Measurements from ENCODE around the gene SMIM20.

DNA sequence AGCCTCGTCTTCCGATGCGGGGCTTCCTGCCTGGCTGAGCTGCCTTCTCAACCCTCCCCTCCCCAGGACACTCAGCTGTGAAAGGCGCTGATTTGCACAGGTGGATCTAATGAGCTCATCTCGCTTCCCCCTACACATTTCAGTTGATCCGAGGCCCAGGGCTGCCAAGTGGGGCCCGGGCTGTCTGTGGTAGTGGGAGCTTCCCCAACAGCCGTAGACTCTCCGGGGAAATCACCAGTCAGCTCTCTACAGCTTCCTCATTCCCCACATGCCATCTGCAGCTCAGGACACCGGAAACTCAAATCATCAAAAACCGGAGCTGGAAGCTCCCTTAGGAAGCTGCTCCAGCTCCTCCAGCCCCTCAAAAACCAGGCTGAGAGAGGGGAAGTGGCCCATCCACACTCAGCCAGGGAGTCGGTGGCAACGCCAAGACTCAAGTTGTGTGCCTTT is 56.2 kb downstream of the SMIM20 start:
- TF ChIP-seq, protein P1, sequence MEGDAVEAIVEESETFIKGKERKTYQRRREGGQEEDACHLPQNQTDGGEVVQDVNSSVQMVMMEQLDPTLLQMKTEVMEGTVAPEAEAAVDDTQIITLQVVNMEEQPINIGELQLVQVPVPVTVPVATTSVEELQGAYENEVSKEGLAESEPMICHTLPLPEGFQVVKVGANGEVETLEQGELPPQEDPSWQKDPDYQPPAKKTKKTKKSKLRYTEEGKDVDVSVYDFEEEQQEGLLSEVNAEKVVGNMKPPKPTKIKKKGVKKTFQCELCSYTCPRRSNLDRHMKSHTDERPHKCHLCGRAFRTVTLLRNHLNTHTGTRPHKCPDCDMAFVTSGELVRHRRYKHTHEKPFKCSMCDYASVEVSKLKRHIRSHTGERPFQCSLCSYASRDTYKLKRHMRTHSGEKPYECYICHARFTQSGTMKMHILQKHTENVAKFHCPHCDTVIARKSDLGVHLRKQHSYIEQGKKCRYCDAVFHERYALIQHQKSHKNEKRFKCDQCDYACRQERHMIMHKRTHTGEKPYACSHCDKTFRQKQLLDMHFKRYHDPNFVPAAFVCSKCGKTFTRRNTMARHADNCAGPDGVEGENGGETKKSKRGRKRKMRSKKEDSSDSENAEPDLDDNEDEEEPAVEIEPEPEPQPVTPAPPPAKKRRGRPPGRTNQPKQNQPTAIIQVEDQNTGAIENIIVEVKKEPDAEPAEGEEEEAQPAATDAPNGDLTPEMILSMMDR (IDR thresholded peaks at IDR 0.05): no peak
- TF ChIP-seq POLR2A (IDR thresholded peaks at IDR 0.05): peak in 1 of 3 donors; percentile 34

Measured in body of pancreas (tissue), 4 donors.